HG03469 (cell line): ENCODE data around the gene PTPRQ.

Source experiments
- ATAC-seq: cut with Tn5 transposase; IDR thresholded peaks from one replicate; pipeline ENCODE4 v1.9.1; 2021; ENCODE audit warnings: mild to moderate bottlenecking, moderate library complexity, moderate number of reproducible peaks; ENCODE audit not compliant: unreplicated experiment

The PTPRQ gene

GRCh38 chr12:80698256-80698655 lies 254.2 kb downstream of the PTPRQ start:
- no peak for ATAC-seq

- no peak for ATAC-seq
Measured at GRCh38 chr12:80698847-80699542, 255.0 kb downstream of the PTPRQ start.

- ATAC-seq, result no peak
Measured at GRCh38 chr12:80700327-80700726, 256.3 kb downstream of the PTPRQ start.

GRCh38 chr12:80701388-80701787 lies 257.4 kb downstream of the PTPRQ start:
- ATAC-seq, result no peak

- peak; percentile 77 for ATAC-seq
Measured at GRCh38 chr12:80702889-80703805, 259.1 kb downstream of the PTPRQ start.

GRCh38 chr12:80704420-80704819 lies 260.4 kb downstream of the PTPRQ start:
- ATAC-seq, result no peak

- ATAC-seq, result no peak
Measured at GRCh38 chr12:80707126-80707829, 263.2 kb downstream of the PTPRQ start, which contains the start of gene MYF6. Gene MYF6 (plus strand): TSS chr12:80707634. CDS start chr12:80707720, 86 bp downstream.

GRCh38 chr12:80707830-80708258 lies 263.8 kb downstream of the PTPRQ start:
- no peak for ATAC-seq

- no peak for ATAC-seq
Measured at GRCh38 chr12:80708259-80708974, 264.4 kb downstream of the PTPRQ start.

GRCh38 chr12:80708975-80709328 lies 264.9 kb downstream of the PTPRQ start:
- ATAC-seq, result no peak

GRCh38 chr12:80709811-80710726 lies 266.0 kb downstream of the PTPRQ start:
- peak; percentile 64 for ATAC-seq

GRCh38 chr12:80710727-80711449 lies 266.9 kb downstream of the PTPRQ start:
- ATAC-seq, result peak; percentile 9

- ATAC-seq, result no peak
Measured at GRCh38 chr12:80711866-80712265, 267.8 kb downstream of the PTPRQ start.

- no peak for ATAC-seq
Measured at GRCh38 chr12:80712866-80713265, 268.8 kb downstream of the PTPRQ start.

GRCh38 chr12:80713419-80713818 lies 269.4 kb downstream of the PTPRQ start:
- no peak for ATAC-seq

- ATAC-seq, result no peak
Measured at GRCh38 chr12:80714055-80714454, 270.0 kb downstream of the PTPRQ start.

- no peak for ATAC-seq
Measured at GRCh38 chr12:80714846-80715245, 270.8 kb downstream of the PTPRQ start.

- ATAC-seq, result no peak
Measured at GRCh38 chr12:80715713-80716249, 271.7 kb downstream of the PTPRQ start.
